Neural cell (in vitro differentiated cells): Measurements from ENCODE around the gene CCDC69. TPM values are rescaled to one million over a fixed set of nuclear protein-coding genes. Genes with fewer than 3 reads are reported as not detected.

ENCODE experiments used
- H2AFZ ChIP-seq: fragments of 200-600, 300-800 bp; sonication (generic), shearing (Covaris generic); 2 replicates; pipeline ENCODE4 v1.6.0; 2014; ENCODE audit warnings: low read depth, mild to moderate bottlenecking, antibody characterized with exemption, low read length, moderate library complexity
- H3F3A ChIP-seq: fragments of 200-600 bp; shearing (Covaris generic); 2 replicates; pipeline ENCODE4 v1.6.1; 2016; ENCODE audit warnings: mild to moderate bottlenecking, moderate library complexity, mixed read lengths, antibody characterized with exemption, low read length; ENCODE audit not compliant: insufficient read depth, poor library complexity, severe bottlenecking
- H3K27ac ChIP-seq: fragments of 200-600, 300-800 bp; sonication (generic), shearing (Covaris generic); 2 replicates; pipeline ENCODE4 v1.5.1; 2014; ENCODE audit warnings: mild to moderate bottlenecking, low read length, moderate library complexity
- H3K27me3 ChIP-seq: fragments of 300-800, 200-600 bp; sonication (generic), shearing (Covaris generic); 2 replicates; pipeline ENCODE4 v1.6.0; 2014; ENCODE audit warnings: mild to moderate bottlenecking, low read depth, low read length, moderate library complexity; ENCODE audit not compliant: insufficient read depth
- H3K36me3 ChIP-seq: fragments of 300-800, 200-600 bp; sonication (generic), shearing (Covaris generic); 2 replicates; pipeline ENCODE4 v1.5.1; 2014; ENCODE audit warnings: mild to moderate bottlenecking, antibody characterized with exemption, low read length, moderate library complexity; ENCODE audit not compliant: insufficient read depth
- H3K4me2 ChIP-seq: fragments of 300-800, 200-600 bp; sonication (generic), shearing (Covaris generic); 2 replicates; pipeline ENCODE4 v1.6.0; 2014; ENCODE audit warnings: mild to moderate bottlenecking, low read length
- H3K4me3 ChIP-seq: fragments of 300-800, 200-600 bp; sonication (generic), shearing (Covaris generic); 2 replicates; pipeline ENCODE4 v1.5.1; 2014; ENCODE audit warnings: mild to moderate bottlenecking, low read length, moderate library complexity
- H3K79me2 ChIP-seq: fragments of 200-600 bp; shearing (Covaris generic); replicated peaks from 2 replicates; pipeline ENCODE4 v1.6.0; 2014; ENCODE audit warnings: mild to moderate bottlenecking, low read length, moderate library complexity; ENCODE audit not compliant: insufficient read depth
- H3K9ac ChIP-seq: fragments of 300-800, 200-600 bp; sonication (generic), shearing (Covaris generic); 2 replicates; pipeline ENCODE4 v1.6.1; 2016; ENCODE audit warnings: mild to moderate bottlenecking, low read length, mixed read lengths
- H3K9me2 ChIP-seq: fragments of 200-600 bp; shearing (Covaris generic); 2 replicates; pipeline ENCODE4 v1.6.1; 2016; ENCODE audit warnings: mild to moderate bottlenecking, low read length, mixed read lengths; ENCODE audit not compliant: insufficient read depth
- H3K9me3 ChIP-seq: fragments of 200-600, 300-800 bp; sonication (generic), shearing (Covaris generic); 2 replicates; pipeline ENCODE4 v1.6.1; 2016; ENCODE audit warnings: mild to moderate bottlenecking, mixed run types, low read length, moderate library complexity, mixed read lengths
- H4K20me1 ChIP-seq: fragments of 200-600 bp; shearing (Covaris generic); 2 replicates; pipeline ENCODE4 v1.6.1; 2016; ENCODE audit warnings: mild to moderate bottlenecking, mixed run types; ENCODE audit not compliant: insufficient read depth
- CTCF ChIP-seq: fragments of 450-650 bp; IDR thresholded peaks from 2 replicates; pipeline ENCODE4 v1.5.1; 2014; ENCODE audit warnings: antibody characterized with exemption, mild to moderate bottlenecking, moderate library complexity; ENCODE audit not compliant: poor library complexity, severe bottlenecking
- EP300 ChIP-seq: fragments of 450-650 bp; conservative IDR thresholded peaks from 2 replicates; pipeline ENCODE4 v1.6.1; 2014; ENCODE audit warnings: antibody characterized with exemption, mild to moderate bottlenecking, moderate library complexity; ENCODE audit not compliant: poor library complexity, severe bottlenecking
- EZH2 ChIP-seq: fragments of 200-600, 300-800 bp; shearing (Covaris generic), sonication (generic); IDR thresholded peaks from 2 replicates; pipeline ENCODE4 v1.6.1; 2014; ENCODE audit warnings: antibody characterized with exemption, low read length, borderline replicate concordance, mild to moderate bottlenecking; ENCODE audit not compliant: insufficient read depth, poor library complexity, severe bottlenecking
- MXI1 ChIP-seq: fragments of 450-650 bp; conservative IDR thresholded peaks from 2 replicates; pipeline ENCODE4 v1.6.1; 2014; ENCODE audit warnings: antibody characterized with exemption, mild to moderate bottlenecking; ENCODE audit not compliant: poor library complexity, severe bottlenecking
- POLR2AphosphoS5 ChIP-seq: IDR thresholded peaks from 2 replicates; pipeline ENCODE4 v1.6.1; 2012
- RAD21 ChIP-seq: fragments of 450-650 bp; conservative IDR thresholded peaks from 2 replicates; pipeline ENCODE4 v1.6.1; 2014; ENCODE audit warnings: antibody characterized with exemption, mild to moderate bottlenecking, moderate library complexity
- REST ChIP-seq: IDR thresholded peaks from 2 replicates; pipeline ENCODE4 v1.6.1; 2012; ENCODE audit warnings: borderline replicate concordance
- SMC3 ChIP-seq: fragments of 450-650 bp; conservative IDR thresholded peaks from 2 replicates; pipeline ENCODE4 v1.6.1; 2014; ENCODE audit warnings: antibody characterized with exemption, mild to moderate bottlenecking, moderate library complexity; ENCODE audit not compliant: poor library complexity
- TAF1 ChIP-seq: IDR thresholded peaks from 2 replicates; pipeline ENCODE4 v1.6.1; 2012; ENCODE audit warnings: low read depth
- polyA plus RNA-seq: library from polyadenylated mRNA; depleted of rRNA; stranded (reverse); fragments of >200 nt; gene quantifications from 2 replicates; pipeline ENCODE4 v1.2.3, GENCODE V29; 2014

Gene CCDC69
- polyA plus RNA-seq, 1 donor from 2014 or later = not detected

- Histone ChIP-seq H3K36me3 (no peaks in the 10 kb centered on the region), H3F3A (no peaks in the 10 kb centered on the region), H3K27ac (no peak overlapping the region), H4K20me1 (no peaks in the 10 kb centered on the region), H3K79me2 (no peaks in the 10 kb centered on the region), H3K9me2 (no peaks in the 10 kb centered on the region), H3K4me3 (no peak overlapping the region), H3K4me2 (no peak overlapping the region), H3K9me3 (no peaks in the 10 kb centered on the region), H3K9ac (no peak overlapping the region), H2AFZ (no peak overlapping the region), H3K27me3 (no peaks in the 10 kb centered on the region)
- TF ChIP-seq POLR2AphosphoS5 (no peak), TAF1 (no peak), MXI1 (no peak), EP300 (no peak)
Observed at GRCh38 chr5:151205411-151205810, 18.5 kb downstream of the CCDC69 start.

GRCh38 chr5:151204051-151204450, 19.8 kb downstream of the CCDC69 start:
- H3K36me3 ChIP-seq = no peaks in the 10 kb centered on the region
- H3K9me3 ChIP-seq = no peaks in the 10 kb centered on the region
- H3K9me2 ChIP-seq = no peaks in the 10 kb centered on the region
- TF ChIP-seq CTCF (no peak), REST (no peak), TAF1 (no peak), POLR2AphosphoS5 (no peak), RAD21 (no peak), SMC3 (no peak), EZH2 (no peak), MXI1 (no peak)
- no peak overlapping the region for H3K4me3 ChIP-seq
- no peak overlapping the region for H3K9ac ChIP-seq
- no peaks in the 10 kb centered on the region for H3F3A ChIP-seq
- no peaks in the 10 kb centered on the region for H3K27me3 ChIP-seq
- H3K4me2 ChIP-seq = no peak overlapping the region
- no peaks in the 10 kb centered on the region for H4K20me1 ChIP-seq
- no peaks in the 10 kb centered on the region for H3K79me2 ChIP-seq
- no peak overlapping the region for H3K27ac ChIP-seq
- no peak overlapping the region for H2AFZ ChIP-seq
